ENCODE measurements around the gene MT4. TPM values are rescaled to one million over a fixed set of nuclear protein-coding genes. Genes with fewer than 3 reads are reported as not detected.

The MT4 gene
- total RNA-seq, 1 experiment from 2014 or later: not detected

GRCh38 chr16:56549161-56549560 is 15.7 kb upstream of the MT4 start:
- H3K9me2 ChIP-seq (replicated peaks; ENCODE audit: low read length): no peaks in the 10 kb centered on the region
- no peaks in the 10 kb centered on the region for H3K27me3 ChIP-seq (ENCODE audit: low read length)
- no peaks in the 10 kb centered on the region for H3K36me3 ChIP-seq (ENCODE audit: low read depth, low read length)
- no peaks in the 10 kb centered on the region for H3K9me3 ChIP-seq (ENCODE audit: low read length)
- no peaks in the 10 kb centered on the region for H3K79me2 ChIP-seq (ENCODE audit: low read length)
- no peak overlapping the region for H3K9ac ChIP-seq (ENCODE audit: low read length)
- no TSS peak for BruUV-seq (replicated peaks)
- H4K20me1 ChIP-seq (ENCODE audit: low read length): no peaks in the 10 kb centered on the region
- intact Hi-C loops (cut with micrococcal nuclease): no loop called here
- DNase-seq (no peak), ATAC-seq (no peak)
- POLR2A ChIA-PET (ENCODE audit: unreplicated experiment): no interaction called here
- no peak overlapping the region for H2AFZ ChIP-seq (ENCODE audit: low read length)
- peaks cover 10% of the 10 kb centered on the region for H3K4me1 ChIP-seq (ENCODE audit: insufficient read depth, low read length)
- no peak overlapping the region for H3K4me3 ChIP-seq (ENCODE audit: low read length)
- H3K27ac ChIP-seq (ENCODE audit: low read length): no peak overlapping the region
- no peak overlapping the region for H3K4me2 ChIP-seq (ENCODE audit: low read length)
- TF ChIP-seq EZH2phosphoT487 (IDR thresholded peaks at IDR 0.05; ENCODE audit: borderline replicate concordance, low read length) (no peak), EZH2 (IDR thresholded peaks at IDR 0.05; ENCODE audit: low read length, unreplicated experiment) (no peak), CTCF (conservative IDR thresholded peaks at IDR 0.05; ENCODE audit: low read depth, low read length) (no peak)
- no peaks in the 10 kb centered on the region for H3F3A ChIP-seq (ENCODE audit: low read length, unreplicated experiment)
- CTCF ChIA-PET: no interaction called here

DNA sequence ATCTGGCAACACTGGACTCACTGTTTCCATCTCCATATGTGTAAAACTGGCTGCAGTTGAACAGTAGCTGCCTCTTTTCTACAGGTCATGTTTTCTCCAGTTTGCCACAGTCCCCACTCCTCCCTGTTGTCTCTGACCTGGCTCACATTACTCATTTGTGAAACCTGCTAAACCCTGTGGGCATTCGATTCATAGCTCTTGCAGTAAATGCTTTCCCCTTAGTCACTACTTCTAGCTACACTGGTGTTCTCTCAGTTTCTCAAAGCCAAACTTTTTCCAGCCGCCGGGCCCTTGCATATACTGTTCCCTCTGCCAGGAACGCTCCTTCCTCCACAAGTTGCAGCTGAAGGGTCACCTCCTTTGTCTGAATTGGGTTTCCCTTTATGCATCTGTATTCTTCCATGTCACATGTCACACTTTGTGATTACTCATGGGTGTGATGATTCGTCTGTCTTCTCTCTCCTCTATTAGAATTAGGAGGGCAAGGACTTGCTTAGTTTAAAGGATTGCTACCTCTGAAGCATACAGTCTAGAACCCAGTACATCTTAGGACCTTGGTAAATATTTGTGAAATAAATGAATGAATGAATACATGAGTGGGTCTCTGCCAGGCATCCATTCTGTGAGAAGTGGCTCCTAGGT is 15.0 kb upstream of the MT4 start:
- no peaks in the 10 kb centered on the region for H3K9me2 ChIP-seq (replicated peaks; ENCODE audit: low read length)
- no peaks in the 10 kb centered on the region for H3K27me3 ChIP-seq (ENCODE audit: low read length)
- BruUV-seq (replicated peaks): no TSS peak
- H3K9ac ChIP-seq (ENCODE audit: low read length): no peak overlapping the region
- H3K4me3 ChIP-seq (ENCODE audit: low read length): no peak overlapping the region
- H3K4me1 ChIP-seq (ENCODE audit: insufficient read depth, low read length): peaks cover 10% of the 10 kb centered on the region
- H3K4me2 ChIP-seq (ENCODE audit: low read length): no peak overlapping the region
- ChIA-PET CTCF (no interaction called here), POLR2A (ENCODE audit: unreplicated experiment) (no interaction called here)
- TF ChIP-seq EZH2 (IDR thresholded peaks at IDR 0.05; ENCODE audit: low read length, unreplicated experiment): no peak
- TF ChIP-seq CTCF (conservative IDR thresholded peaks at IDR 0.05; ENCODE audit: low read depth, low read length): no peak
- TF ChIP-seq EZH2phosphoT487 (IDR thresholded peaks at IDR 0.05; ENCODE audit: borderline replicate concordance, low read length): no peak
- no peaks in the 10 kb centered on the region for H3K9me3 ChIP-seq (ENCODE audit: low read length)
- no peaks in the 10 kb centered on the region for H3F3A ChIP-seq (ENCODE audit: low read length, unreplicated experiment)
- no peak overlapping the region for H2AFZ ChIP-seq (ENCODE audit: low read length)
- intact Hi-C loops (cut with micrococcal nuclease): no loop called here
- DNase-seq: peak; percentile 11
- no peak for ATAC-seq
- H4K20me1 ChIP-seq (ENCODE audit: low read length): no peaks in the 10 kb centered on the region
- H3K36me3 ChIP-seq (ENCODE audit: low read depth, low read length): no peaks in the 10 kb centered on the region
- H3K27ac ChIP-seq (ENCODE audit: low read length): no peak overlapping the region
- no peaks in the 10 kb centered on the region for H3K79me2 ChIP-seq (ENCODE audit: low read length)

- H4K20me1 ChIP-seq (ENCODE audit: low read length): no peaks in the 10 kb centered on the region
- H3K4me2 ChIP-seq (ENCODE audit: low read length): no peak overlapping the region
- H3K4me3 ChIP-seq (ENCODE audit: low read length): no peak overlapping the region
- H3F3A ChIP-seq (ENCODE audit: low read length, unreplicated experiment): no peaks in the 10 kb centered on the region
- intact Hi-C loops (cut with micrococcal nuclease): no loop called here
- BruUV-seq (replicated peaks): no TSS peak
- DNase-seq (no peak), ATAC-seq (peak; percentile 82)
- no peak for TF ChIP-seq EZH2phosphoT487 (IDR thresholded peaks at IDR 0.05; ENCODE audit: borderline replicate concordance, low read length)
- no peak for TF ChIP-seq EZH2 (IDR thresholded peaks at IDR 0.05; ENCODE audit: low read length, unreplicated experiment)
- TF ChIP-seq CTCF (conservative IDR thresholded peaks at IDR 0.05; ENCODE audit: low read depth, low read length): no peak
- H3K79me2 ChIP-seq (ENCODE audit: low read length): no peaks in the 10 kb centered on the region
- POLR2A ChIA-PET (ENCODE audit: unreplicated experiment): no interaction called here
- no peak overlapping the region for H3K9ac ChIP-seq (ENCODE audit: low read length)
- H3K9me2 ChIP-seq (replicated peaks; ENCODE audit: low read length): no peaks in the 10 kb centered on the region
- H3K9me3 ChIP-seq (ENCODE audit: low read length): no peaks in the 10 kb centered on the region
- H3K36me3 ChIP-seq (ENCODE audit: low read depth, low read length): no peaks in the 10 kb centered on the region
- no peak overlapping the region for H3K27ac ChIP-seq (ENCODE audit: low read length)
- CTCF ChIA-PET: no interaction called here
- peaks cover 10% of the 10 kb centered on the region for H3K4me1 ChIP-seq (ENCODE audit: insufficient read depth, low read length)
- no peaks in the 10 kb centered on the region for H3K27me3 ChIP-seq (ENCODE audit: low read length)
- H2AFZ ChIP-seq (ENCODE audit: low read length): no peak overlapping the region
These were observed 12.8 kb upstream of the MT4 start for GRCh38 chr16:56551796-56552738.
